Activated CD8-positive, alpha-beta T cell treated with anti-CD3 and anti-CD28 coated beads for 36 hours (primary cell): Measurements from ENCODE around the gene TBC1D22A. TPM values are rescaled to one million over a fixed set of nuclear protein-coding genes. Genes with fewer than 3 reads are reported as not detected.

Experiments
- ATAC-seq: fragments of 200-7000 bp; cut with Tn5 transposase; one replicate; pipeline ENCODE4 v1.10.0; 2021; ENCODE audit warnings: mild to moderate bottlenecking, moderate library complexity
- CTCF ChIA-PET: fragments of 350-600 bp; sonication (Branson Sonifier 250); formaldehyde crosslinking; loops from one replicate; lab custom pipeline; 2021; ENCODE audit warnings: antibody characterized with exemption; lab: Charles Lee
- POLR2A ChIA-PET: fragments of 350-600 bp; sonication (Branson Sonifier 250); formaldehyde crosslinking; loops from one replicate; lab custom pipeline; 2021; ENCODE audit warnings: antibody characterized with exemption; lab: Charles Lee
- DNase-seq: peaks from one replicate; pipeline ENCODE4 v3.0.0-alpha.2; 2020
- H3K27ac Mint-ChIP-seq: one replicate; pipeline ENCODE4 v1.8.0; 2021; ENCODE audit warnings: mild to moderate bottlenecking, mixed read lengths
- H3K27me3 Mint-ChIP-seq: one replicate; pipeline ENCODE4 v1.8.0; 2021; ENCODE audit warnings: mixed read lengths
- H3K36me3 Mint-ChIP-seq: one replicate; pipeline ENCODE4 v1.8.0; 2021; ENCODE audit warnings: low read depth, mixed read lengths
- H3K4me1 Mint-ChIP-seq: one replicate; pipeline ENCODE4 v1.8.0; 2021; ENCODE audit warnings: low read depth, mixed read lengths
- H3K4me3 Mint-ChIP-seq: one replicate; pipeline ENCODE4 v1.8.0; 2021; ENCODE audit warnings: mild to moderate bottlenecking, moderate library complexity, mixed read lengths
- H3K9me3 Mint-ChIP-seq: one replicate; pipeline ENCODE4 v1.8.0; 2021; ENCODE audit warnings: mixed read lengths
- intact Hi-C: fragments of 100-400 bp; cut with micrococcal nuclease; formaldehyde crosslinking; loops from one replicate; pipeline ENCODE4 v1.10.0; 2022
- total RNA-seq, 2 experiments: library from RNA; stranded (reverse); gene quantifications; one replicate each; pipeline ENCODE4 v1.2.3, GENCODE V29; 2021
- TF ChIP-seq, protein P1 (sequence below): fragments of 200-600 bp; IDR thresholded peaks from one replicate; pipeline ENCODE4 v1.8.0; 2022; ENCODE audit warnings: antibody characterized with exemption, mild to moderate bottlenecking

Gene TBC1D22A
- total RNA-seq, 2 experiments from 2014 or later = 41.0 to 42.8 TPM

- intact Hi-C loops = no loop called here
- DNase-seq (no peak), ATAC-seq (no peak)
- CTCF ChIA-PET = interaction anchor here (5.5 kb wide), 1 partner anchor 11 kb away, joined by 58 read pairs; no protein-coding TSS in a partner anchor
- H3K4me1 Mint-ChIP-seq = peaks cover 46% of the 10 kb centered on the region
- H3K27ac Mint-ChIP-seq = peak overlapping the region; percentile 96
- H3K4me3 Mint-ChIP-seq = no peak overlapping the region
- no peaks in the 10 kb centered on the region for H3K27me3 Mint-ChIP-seq
- peaks cover 34% of the 10 kb centered on the region for H3K36me3 Mint-ChIP-seq
- H3K9me3 Mint-ChIP-seq = no peaks in the 10 kb centered on the region
- POLR2A ChIA-PET = interaction anchor here (1.0 to 1.6 kb wide), 5 partner anchors 8 to 30 kb away, joined by 3 to 4 read pairs (median 4); partner anchors contain the start of gene TBC1D22A
- TF ChIP-seq, protein P1, sequence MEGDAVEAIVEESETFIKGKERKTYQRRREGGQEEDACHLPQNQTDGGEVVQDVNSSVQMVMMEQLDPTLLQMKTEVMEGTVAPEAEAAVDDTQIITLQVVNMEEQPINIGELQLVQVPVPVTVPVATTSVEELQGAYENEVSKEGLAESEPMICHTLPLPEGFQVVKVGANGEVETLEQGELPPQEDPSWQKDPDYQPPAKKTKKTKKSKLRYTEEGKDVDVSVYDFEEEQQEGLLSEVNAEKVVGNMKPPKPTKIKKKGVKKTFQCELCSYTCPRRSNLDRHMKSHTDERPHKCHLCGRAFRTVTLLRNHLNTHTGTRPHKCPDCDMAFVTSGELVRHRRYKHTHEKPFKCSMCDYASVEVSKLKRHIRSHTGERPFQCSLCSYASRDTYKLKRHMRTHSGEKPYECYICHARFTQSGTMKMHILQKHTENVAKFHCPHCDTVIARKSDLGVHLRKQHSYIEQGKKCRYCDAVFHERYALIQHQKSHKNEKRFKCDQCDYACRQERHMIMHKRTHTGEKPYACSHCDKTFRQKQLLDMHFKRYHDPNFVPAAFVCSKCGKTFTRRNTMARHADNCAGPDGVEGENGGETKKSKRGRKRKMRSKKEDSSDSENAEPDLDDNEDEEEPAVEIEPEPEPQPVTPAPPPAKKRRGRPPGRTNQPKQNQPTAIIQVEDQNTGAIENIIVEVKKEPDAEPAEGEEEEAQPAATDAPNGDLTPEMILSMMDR = no peak
These were observed 30.4 kb downstream of the TBC1D22A start for GRCh38 chr22:46792841-46793261.

- Mint-ChIP-seq H3K27me3 (no peaks in the 10 kb centered on the region), H3K9me3 (no peaks in the 10 kb centered on the region), H3K4me1 (peaks cover 43% of the 10 kb centered on the region), H3K36me3 (peaks cover 34% of the 10 kb centered on the region), H3K27ac (peak overlapping the region; percentile 96), H3K4me3 (no peak overlapping the region)
- DNase-seq (no peak), ATAC-seq (no peak)
- TF ChIP-seq, protein P1 = no peak
- POLR2A ChIA-PET = interaction anchor here (1.0 to 1.6 kb wide), 4 partner anchors 9 to 31 kb away, joined by 3 to 4 read pairs (median 4); partner anchors contain the start of gene TBC1D22A
- intact Hi-C loops = no loop called here
- CTCF ChIA-PET = interaction anchor here (5.5 kb wide), 1 partner anchor 10 kb away, joined by 58 read pairs; no protein-coding TSS in a partner anchor
These were observed 31.0 kb downstream of the TBC1D22A start for GRCh38 chr22:46793497-46793896.

- POLR2A ChIA-PET = interaction anchor here (1.0 to 1.5 kb wide), 4 partner anchors 9 to 32 kb away, joined by 3 to 4 read pairs (median 4); partner anchors contain the start of gene TBC1D22A
- Mint-ChIP-seq H3K4me3 (no peak overlapping the region), H3K27ac (no peak overlapping the region), H3K27me3 (no peaks in the 10 kb centered on the region), H3K4me1 (peaks cover 44% of the 10 kb centered on the region), H3K36me3 (peaks cover 36% of the 10 kb centered on the region), H3K9me3 (no peaks in the 10 kb centered on the region)
- DNase-seq = no peak
- TF ChIP-seq, protein P1 = no peak
- no peak for ATAC-seq
- CTCF ChIA-PET = interaction anchor here (5.5 kb wide), 1 partner anchor 9 kb away, joined by 58 read pairs; no protein-coding TSS in a partner anchor
- intact Hi-C loops = no loop called here
These were observed 31.6 kb downstream of the TBC1D22A start for GRCh38 chr22:46794067-46794466.

DNA sequence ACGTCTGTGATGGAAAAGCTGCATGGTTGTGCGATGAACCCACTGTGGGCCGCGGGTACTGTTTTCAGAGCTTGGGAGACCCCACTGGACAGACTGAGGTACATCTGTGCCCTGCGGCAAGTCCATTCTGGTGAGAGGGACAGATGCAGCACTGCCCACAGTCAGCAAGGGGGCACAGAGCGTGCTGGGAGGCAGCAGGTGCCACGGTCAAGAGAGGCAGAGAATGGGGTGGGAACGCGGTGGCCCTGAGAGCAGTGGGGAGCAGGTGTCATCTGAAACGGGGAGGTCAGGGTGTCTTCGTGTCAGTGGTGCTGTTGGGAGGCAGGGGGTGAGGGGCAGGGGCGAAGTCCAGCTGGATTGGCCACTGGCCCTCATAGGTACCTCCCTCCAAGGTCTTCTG, 32.0 kb downstream of the TBC1D22A start:
- intact Hi-C loops = no loop called here
- Mint-ChIP-seq H3K36me3 (peaks cover 40% of the 10 kb centered on the region), H3K27me3 (no peaks in the 10 kb centered on the region), H3K4me1 (peaks cover 42% of the 10 kb centered on the region), H3K4me3 (no peak overlapping the region), H3K9me3 (no peaks in the 10 kb centered on the region), H3K27ac (no peak overlapping the region)
- TF ChIP-seq, protein P1 = no peak
- ATAC-seq (no peak), DNase-seq (no peak)
- ChIA-PET CTCF (interaction anchor here (5.5 kb wide), 1 partner anchor 9 kb away, joined by 58 read pairs; no protein-coding TSS in a partner anchor), POLR2A (interaction anchor here (1.2 kb wide), 1 partner anchor 9 kb away, joined by 4 read pairs; no protein-coding TSS in a partner anchor)

DNA sequence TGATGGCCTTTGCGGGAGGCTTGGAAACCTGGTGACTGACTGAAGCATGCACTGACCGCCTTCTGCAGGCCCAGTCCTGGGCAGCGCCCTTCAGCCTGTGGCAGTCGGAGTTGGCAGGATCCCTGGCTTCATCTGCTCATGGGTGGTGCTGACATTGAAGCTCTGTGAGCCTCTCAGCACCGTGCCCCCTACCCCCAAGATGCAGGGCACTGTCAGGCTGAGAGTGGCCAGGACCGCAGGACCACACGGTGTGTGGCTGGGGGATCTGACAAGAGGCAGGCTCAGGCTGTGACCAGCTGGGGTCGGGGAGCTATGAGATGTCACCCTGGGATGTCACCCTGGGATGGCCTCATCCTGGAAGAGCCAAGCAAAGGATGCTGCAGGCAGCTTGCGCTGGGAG, 32.7 kb downstream of the TBC1D22A start:
- TF ChIP-seq, protein P1 = no peak
- H3K4me3 Mint-ChIP-seq = no peak overlapping the region
- ATAC-seq = no peak
- no peaks in the 10 kb centered on the region for H3K27me3 Mint-ChIP-seq
- ChIA-PET POLR2A (interaction anchor here (1.2 kb wide), 1 partner anchor 9 kb away, joined by 4 read pairs; no protein-coding TSS in a partner anchor), CTCF (interaction anchor here (1.4 to 5.5 kb wide), 2 partner anchors 8 to 30 kb away, joined by 3 to 58 read pairs; no protein-coding TSS in a partner anchor)
- H3K27ac Mint-ChIP-seq = no peak overlapping the region
- intact Hi-C loops = no loop called here
- H3K4me1 Mint-ChIP-seq = peaks cover 39% of the 10 kb centered on the region
- no peaks in the 10 kb centered on the region for H3K9me3 Mint-ChIP-seq
- H3K36me3 Mint-ChIP-seq = peaks cover 46% of the 10 kb centered on the region
- DNase-seq = no peak
